Jurkat, Clone E6-1 (cell line): Measurements from ENCODE around the gene RAB36.
"Not testable (repeated sequence)": the region's sequence is repeated elsewhere in the genome, so short reads cannot be mapped to it uniquely, and the experiment has no call there.

Source experiments
- DNase-seq: peaks from one replicate; pipeline ENCODE4 v3.0.0-alpha.2; 2011; ENCODE audit warnings: low read depth, low spot score
- H3K4me3 ChIP-seq: 2 replicates; pipeline ENCODE4 v1.5.1; 2011; ENCODE audit warnings: mild to moderate bottlenecking, low read length, control low read depth, moderate library complexity

RAB36 gene

DNA sequence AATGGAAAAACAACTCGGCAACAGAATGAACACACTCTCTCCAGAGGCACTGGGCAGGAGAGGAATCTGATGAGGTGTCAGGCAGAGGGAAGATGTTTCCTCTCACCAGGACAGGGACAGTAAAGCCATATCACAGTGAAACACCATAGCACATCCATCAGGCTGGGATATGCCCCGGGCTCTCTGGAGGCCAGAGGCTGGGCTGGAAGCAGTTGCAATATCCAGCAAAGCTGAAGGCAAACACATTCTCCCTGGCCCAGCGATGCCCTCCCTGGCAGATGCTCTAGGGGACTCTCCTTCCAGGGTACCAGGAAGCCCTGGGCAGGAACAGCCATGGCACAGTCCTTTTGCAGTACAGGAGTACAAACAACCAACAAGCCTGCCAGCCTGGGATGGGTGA is 14.6 kb upstream of the RAB36 start:
- no peak overlapping the region for H3K4me3 ChIP-seq
- DNase-seq, result no peak

DNA sequence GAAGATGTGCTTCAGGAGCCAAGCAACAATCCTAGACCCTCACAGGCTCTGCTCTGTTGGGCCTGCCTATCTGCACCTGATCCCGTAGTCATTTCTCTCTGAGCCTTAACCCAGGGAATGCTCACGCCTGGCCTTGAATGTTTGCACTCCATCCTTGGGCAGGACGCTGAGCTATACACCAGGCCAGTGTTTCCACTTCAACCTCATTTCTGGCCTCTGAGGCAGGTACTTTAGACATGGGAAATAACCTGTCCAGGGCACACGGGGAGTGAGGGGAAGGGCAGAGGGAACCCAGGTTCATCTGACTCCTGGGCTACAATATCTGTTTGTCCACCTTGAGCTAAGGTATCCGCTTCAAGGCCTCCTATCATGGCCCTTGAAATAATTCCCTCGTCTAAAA is 13.3 kb upstream of the RAB36 start:
- DNase-seq, result no peak
- H3K4me3 ChIP-seq, result no peak overlapping the region

DNA sequence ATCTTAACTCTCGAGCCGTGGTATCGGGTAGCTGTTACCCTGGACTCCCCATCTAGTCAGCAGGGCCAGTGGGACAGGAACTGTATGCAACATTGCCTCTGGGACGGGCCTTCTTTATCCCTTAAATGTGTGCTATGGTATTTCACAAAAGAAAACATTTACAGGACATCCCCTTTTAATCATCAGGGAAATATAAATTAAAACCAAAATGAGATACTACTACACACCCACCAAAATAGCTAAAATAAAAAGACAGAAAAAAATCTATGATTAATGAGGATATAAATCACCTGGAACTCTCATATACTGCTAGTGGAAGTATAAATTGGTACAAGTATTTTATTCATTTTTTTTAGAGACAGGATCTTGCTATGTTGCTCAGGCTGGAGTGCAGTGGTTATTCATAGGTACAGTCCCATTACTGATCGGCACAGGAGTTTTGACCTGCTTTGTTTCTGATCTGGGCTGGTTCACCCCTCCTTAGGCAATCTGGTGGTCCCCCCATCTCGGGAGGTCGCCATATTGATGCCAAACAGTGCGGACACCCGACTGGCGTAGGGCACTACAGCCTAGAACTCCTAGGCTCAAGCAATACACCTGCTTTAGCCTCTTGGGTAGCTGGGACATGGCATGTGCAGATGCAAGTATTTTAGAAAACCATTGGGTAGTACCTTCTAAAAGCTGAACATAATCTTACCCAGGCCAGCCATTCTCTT is 12.7 kb upstream of the RAB36 start:
- H3K4me3 ChIP-seq, result no peak overlapping the region
- no peak for DNase-seq

DNA sequence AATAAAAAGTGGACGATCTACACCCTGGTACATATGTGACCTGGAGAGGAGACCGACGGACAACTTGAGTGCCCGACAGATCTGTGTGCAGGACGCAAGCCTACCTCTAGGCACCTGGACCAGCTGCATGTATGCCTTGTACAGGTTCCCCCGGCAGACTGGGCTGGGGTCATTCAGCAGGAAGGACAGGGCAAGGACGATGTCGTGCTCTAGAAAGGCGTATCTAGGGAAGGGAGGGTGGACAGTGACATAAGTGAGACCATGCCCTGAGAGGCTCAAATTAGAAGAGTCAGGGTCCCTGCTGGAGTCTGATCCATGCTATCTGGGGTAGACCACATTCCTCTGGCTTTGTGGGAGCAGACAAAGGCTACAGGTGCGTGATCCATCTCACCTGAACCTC is 11.4 kb upstream of the RAB36 start:
- DNase-seq, result no peak
- H3K4me3 ChIP-seq, result no peak overlapping the region

DNA sequence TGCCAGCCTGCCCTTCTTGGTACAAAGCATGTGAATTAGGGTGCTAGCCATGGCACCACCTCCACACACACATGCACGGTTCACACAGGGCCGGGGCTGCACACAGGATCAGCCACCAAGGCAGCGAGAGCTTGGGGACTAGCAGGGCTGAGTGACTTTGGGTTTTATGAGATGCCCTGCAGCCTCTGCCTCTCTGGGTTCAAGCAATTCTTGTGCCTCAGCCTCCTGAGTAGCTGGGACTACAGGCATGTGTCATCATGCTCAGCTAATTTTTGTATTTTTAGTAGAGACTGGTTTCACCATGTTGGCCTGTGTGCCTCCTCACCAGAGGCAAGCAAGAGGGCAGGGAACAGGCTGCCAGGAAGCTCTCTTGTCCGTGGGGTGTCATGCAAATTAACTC is 8.3 kb upstream of the RAB36 start:
- not testable (repeated sequence) for H3K4me3 ChIP-seq, DNase-seq

DNA sequence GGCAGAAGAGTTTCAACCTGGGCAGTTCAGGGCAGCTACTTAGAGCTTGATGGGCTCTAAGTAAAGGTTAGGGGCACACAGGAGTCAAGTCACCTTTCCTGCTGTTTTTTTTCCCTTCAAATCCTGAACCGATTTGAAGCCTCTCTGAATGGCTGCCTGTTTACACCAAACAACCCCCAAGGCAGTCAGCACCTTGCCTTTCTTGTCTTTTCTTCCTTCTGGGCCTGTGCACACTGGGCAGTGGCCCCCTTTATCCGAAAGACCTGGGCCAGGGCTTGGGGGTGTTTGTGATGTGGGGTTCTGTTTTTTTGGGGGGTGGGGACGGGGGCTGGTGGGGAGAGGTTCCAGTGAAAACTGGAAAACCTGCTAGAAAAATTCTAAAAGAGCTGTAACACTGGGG is 7.8 kb upstream of the RAB36 start:
- H3K4me3 ChIP-seq, result no peak overlapping the region
- no peak for DNase-seq

DNA sequence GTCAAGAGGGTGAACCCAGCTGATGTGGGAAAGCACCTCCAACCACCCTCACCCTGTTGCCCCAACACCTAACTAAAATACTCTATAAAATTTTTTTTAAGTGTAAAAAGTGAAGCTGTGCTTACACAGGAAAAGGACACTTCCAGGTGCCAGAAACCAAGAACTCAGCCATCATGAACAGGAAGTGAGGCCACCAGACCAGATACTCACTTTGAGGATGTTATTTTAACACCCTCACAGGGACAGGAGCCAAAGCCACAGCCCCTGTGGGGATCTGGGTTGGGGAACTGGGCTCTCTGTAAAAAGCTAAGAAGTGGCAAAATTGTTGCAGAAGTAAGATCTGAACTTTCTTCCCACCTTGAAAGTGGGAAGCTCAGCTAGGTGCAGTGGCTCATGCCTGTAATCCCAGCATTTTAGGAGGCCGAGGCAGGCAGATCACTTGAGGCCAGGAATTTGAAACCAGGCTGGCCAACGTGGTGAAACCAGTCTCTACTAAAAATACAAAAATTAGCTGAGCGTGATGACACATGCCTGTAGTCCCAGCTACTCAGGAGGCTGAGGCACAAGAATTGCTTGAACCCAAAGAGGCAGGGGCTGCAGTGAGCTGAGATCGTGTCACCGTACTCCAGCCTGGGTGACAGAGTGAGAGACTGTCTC is 7.2 kb upstream of the RAB36 start:
- H3K4me3 ChIP-seq, result no peak overlapping the region; the same call in 1 of the 2 replicates
- peak; percentile 80 for DNase-seq

DNA sequence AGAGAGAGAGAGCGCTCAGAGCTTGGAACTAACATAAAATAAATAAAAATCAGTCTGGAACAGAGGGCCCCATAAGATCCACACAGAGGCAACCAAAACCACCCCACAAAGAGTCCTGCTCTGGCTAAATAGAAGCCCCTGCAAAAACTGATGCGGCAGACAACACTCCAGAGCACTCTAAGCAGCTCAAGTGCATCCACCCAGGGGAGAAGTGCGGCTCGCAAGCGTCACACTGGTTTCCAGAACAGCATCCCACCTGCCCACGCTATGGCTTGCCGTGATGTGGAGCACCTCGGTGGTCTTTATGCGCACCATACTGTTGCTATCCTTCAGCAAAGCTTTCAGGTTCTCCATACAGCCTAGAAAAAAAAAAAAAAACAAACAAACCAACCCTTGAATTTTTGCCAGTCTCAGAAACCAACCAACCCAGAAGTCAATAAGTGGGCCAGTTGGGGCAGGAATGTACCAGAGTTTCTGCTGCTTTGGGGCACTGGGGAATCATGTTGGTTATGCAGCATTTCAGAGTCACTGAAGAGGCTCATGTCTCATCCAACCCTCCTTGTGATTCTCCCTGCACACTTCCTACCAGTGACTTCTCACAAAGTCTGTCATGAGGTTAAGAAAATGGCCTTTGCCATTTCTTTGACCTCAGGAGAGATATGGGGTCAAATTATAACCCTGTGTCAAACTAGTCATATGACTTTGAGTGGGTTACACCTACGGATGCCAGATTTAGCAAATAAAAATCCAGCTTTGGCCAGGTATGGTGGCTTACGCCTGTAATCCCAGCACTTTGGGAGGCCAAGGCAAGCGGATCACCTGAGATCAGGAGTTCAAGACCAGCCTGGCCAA is 6.5 kb upstream of the RAB36 start:
- no peak overlapping the region for H3K4me3 ChIP-seq
- DNase-seq, result no peak

DNA sequence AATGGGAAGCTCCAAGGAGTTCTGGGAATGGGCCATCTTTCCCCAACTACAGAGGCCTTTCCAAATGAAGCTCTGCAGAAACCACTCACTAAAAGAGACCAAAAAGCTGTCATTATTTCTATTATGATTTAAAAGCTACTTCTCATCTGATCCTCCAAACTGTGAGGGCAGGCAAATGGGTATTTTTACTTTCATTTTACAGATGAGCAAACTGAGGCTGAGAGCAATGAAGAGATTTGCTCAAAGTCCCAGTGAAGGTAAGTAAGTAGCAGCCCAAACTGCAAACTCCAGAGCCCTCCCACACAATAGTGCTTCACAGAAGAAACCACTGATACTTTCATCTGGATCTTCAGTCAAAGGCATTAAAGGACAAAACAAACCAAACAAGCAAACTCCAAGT is 4.9 kb upstream of the RAB36 start:
- no peak for DNase-seq
- no peak overlapping the region for H3K4me3 ChIP-seq

DNA sequence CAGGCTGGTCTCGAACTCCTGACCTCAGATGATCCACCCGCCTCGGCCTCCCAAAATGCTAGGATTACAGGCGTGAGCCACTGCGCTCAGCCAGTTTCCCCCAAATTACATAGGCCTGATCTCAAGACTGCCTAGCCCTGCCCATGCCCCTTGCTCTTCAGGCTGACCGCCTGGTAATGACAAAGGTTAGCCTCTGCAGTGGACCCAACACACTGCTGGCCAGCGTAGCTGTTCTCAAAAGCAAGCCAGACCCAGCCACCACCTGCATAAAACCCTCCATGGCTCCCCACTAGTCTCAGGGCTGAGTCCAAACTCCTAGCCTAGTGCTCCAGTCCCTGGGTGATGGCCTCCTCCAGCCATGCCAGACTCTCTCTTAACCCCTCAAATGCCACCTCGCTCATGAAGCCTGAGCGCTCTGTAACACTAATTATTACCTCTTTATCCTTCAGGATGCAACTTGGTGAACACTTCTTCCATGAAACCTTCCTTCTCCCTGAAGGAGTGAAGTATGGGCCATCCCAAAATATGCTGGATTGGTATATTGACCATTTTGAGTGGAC is 2.7 kb upstream of the RAB36 start:
- no peak overlapping the region; the same call in 1 of the 2 replicates for H3K4me3 ChIP-seq
- no peak for DNase-seq

DNA sequence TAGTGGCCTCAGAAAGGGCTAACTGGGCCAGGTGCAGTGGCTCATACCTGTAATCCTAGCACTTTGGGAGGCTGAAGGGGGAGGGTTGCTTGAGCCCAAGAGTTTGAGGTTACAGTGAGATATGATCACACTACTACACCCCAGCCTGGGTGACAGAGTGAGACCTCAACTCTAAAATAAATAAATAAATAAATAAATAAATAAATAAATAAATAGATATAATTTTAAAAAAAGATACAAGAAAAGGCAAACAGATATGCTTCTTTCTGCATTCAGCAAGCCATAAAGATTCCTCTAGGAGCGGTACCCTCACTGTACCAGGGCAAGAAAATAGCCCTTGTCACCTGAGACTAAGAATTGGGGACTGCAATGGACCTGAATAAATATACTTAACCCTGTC is 2.2 kb upstream of the RAB36 start:
- no peak overlapping the region for H3K4me3 ChIP-seq
- DNase-seq, result no peak

DNA sequence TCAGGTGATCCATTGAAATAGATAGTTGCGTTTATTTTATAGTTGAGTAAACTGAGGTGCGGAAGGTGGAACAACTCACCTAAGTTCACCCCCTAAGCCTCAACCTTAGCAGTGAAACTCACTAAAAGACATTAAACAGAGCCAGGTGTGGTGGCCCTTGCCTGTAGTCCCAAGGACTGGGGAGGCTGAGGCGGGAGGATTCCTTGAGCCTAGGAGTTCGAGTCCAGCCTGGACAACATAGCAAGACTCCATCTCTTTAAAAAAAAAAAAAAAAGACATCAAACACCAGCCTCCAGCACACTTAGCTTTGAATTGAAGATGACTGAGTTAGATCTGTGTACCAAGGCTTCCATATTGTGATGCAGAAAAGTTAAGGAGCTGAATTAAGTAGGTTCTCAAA is 845 bp upstream of the RAB36 start:
- DNase-seq, result no peak
- H3K4me3 ChIP-seq, result no peak overlapping the region

DNA sequence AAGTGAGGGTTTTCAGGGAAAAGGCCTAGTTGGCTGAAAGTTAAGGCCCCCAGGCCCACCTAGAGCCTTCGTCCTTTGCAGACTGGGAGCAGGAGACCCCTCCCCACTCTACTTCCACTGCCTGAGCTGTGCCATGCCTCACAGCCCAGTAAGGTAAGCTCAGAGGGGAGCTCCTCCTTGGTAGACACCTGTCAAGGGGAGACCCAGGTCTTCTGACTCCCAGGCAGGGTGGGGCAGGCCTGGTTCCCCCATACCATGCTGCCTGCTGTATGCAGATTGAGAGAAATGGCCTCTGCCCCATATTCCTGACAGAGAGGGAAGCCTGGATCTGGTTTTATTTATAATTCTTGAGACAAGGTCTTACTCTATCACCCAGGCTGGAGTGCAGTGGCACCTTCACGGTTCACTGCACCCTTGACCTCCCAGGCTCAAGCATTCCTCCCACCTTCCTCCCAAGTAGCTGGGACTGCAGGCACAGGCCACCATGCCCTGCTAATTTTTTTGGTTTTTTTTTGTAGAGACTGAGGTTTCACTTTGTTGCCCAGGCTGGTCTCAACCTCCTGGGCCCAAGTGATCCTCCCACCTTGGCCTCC is 697 bp downstream of the RAB36 start:
- no peak overlapping the region for H3K4me3 ChIP-seq
- DNase-seq, result no peak

DNA sequence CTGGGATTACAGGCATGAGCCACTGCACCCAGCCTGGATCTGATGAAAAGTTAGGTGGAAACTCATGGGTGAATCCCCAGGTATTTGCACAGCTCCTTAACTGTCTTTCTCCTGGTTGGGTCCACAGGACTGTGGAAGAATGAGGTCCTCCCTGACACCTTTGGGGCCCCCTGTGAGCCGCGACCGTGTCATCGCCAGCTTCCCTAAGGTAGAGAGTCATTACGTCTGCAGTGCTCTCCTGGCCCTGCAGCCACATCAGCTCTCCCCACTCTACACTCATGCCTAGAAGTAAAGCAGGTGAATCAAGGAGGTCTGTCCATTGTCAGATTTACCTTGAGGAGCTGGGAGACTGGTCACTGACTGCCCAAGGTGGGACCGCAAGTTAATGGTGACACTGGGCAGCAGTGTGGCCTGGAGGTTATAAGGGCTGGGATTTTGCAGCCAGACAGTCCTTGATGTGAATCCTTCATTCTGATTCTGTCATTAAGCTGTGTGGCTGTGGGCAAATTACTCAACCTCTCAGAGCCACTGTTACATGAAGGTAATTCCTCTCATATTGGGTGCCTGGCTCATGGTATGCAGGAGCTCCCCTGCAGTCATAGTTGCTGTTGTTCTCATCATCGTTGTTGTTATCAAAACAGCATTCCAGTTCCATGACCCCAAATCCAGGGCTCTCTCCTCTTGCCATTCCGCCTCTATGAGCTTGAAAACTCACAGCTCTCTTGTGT is 1.4 kb downstream of the RAB36 start:
- no peak for DNase-seq
- H3K4me3 ChIP-seq, result no peak overlapping the region

DNA sequence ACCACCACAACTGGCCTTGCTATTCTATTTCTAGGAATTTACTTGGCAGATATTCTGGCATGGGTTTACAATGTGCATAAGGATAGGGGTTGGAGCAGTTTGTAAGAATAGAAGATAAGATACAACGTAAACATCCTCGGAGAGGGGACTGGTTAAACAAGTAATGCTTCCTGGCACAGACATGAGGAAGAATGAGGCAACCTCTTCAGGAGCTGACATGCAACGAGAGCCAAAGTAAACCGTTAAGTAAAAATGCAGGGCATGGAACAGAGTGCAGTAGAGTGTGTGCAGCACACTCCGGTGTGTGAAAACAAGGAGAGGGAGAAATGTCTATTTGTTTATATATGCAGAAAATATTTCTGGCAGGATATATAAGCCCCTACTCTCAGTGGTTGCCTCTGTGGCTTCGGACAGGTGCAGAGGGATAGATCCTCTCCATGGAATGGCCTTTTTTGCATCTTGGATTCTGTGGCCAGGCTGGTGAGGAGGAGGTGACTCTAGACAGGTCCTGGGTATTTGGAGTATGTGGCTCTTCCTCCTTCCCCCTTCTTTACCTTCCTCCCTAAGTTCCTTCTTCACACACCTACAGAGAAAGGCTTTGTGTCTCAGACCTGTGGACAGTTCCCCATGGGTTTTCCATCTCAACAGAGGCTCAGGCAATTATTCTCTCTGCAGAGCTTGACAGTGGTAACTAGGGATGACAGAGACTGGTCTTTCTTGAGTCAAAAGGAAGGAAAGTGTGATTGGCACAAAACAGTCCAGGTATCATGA is 2.5 kb downstream of the RAB36 start:
- no peak overlapping the region for H3K4me3 ChIP-seq
- DNase-seq, result no peak

DNA sequence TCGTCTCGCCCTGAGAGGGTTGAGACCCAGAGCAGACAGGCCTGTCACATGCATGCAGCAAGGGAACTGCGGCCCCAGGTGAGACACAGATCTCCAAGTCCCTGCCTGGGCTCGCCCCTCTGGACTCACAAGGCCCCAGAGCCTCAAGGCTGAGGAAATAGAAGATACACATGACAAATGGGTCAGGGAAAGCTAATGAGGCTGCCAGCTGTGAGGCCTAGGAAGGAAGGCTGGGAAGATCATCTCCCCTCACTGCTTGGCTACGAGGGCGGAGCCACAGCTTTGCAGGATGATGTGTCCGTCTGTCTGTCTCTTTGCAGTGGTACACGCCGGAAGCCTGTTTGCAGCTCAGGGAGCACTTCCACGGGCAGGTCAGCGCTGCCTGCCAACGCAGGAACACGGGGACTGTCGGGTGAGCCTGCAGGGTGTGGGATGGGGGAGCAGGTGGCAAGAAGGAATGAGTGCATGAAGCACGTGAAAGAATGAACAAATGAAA is 4.5 kb downstream of the RAB36 start:
- no peak for DNase-seq
- H3K4me3 ChIP-seq, result no peak overlapping the region

DNA sequence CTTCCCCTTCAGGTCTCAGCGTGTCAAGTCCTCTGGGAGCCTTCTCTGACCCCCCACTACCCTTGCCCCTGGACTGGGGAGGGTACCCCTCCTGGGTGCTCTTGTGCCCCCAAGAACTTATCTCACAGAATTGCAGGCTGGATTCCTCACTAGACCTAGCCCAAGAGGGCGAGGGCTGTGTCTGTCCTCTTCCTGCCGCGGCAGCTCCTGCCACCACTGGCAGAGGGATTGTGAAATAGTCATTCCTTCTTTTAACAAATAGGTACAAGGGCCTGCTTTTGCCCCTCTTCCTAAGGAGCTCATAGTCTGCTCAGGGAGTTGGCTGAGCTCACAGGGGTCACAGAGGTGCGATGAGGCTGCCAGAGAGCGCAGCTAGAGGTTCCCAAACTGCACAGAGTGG is 5.5 kb downstream of the RAB36 start:
- H3K4me3 ChIP-seq, result no peak overlapping the region
- DNase-seq, result no peak

DNA sequence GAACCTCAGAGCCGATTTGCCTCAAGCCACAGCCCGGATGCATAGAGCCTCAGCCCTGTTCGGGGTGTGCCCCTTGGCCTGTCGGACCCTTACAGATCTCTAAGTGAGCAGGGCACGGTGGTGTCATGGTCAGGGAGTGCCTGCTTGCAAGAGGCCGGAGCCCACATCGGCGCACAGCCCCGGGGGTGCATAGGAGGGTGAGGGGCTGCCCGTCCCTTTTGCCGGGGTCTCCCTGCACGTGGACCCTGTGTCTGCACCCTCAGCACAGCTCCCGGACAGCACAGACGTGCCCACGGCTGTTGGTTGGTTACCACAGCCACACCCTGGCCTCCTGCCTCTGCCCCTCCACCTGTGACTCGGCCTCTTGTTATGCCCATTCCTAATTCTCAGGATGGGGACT is 6.5 kb downstream of the RAB36 start:
- no peak overlapping the region for H3K4me3 ChIP-seq
- no peak for DNase-seq
